ENCODE measurements around the gene MTMR11.

The MTMR11 gene

GRCh38 chr1:149934356-149934755 lies 2.3 kb downstream of the MTMR11 start:
- no peak for DNase-seq (ENCODE audit: low read depth)

- DNase-seq (ENCODE audit: low read depth) = no peak
These were observed 3.5 kb downstream of the MTMR11 start for GRCh38 chr1:149933208-149933607.

GRCh38 chr1:149932474-149932873 lies 4.2 kb downstream of the MTMR11 start:
- no peak for DNase-seq (ENCODE audit: low read depth)

GRCh38 chr1:149931212-149931790 lies 5.4 kb downstream of the MTMR11 start:
- DNase-seq (ENCODE audit: low read depth) = peak; percentile 57

GRCh38 chr1:149929856-149930255 lies 6.8 kb downstream of the MTMR11 start:
- no peak for DNase-seq (ENCODE audit: low read depth)

GRCh38 chr1:149928401-149928724 lies 8.3 kb downstream of the MTMR11 start:
- no peak for DNase-seq (ENCODE audit: low read depth)

- DNase-seq (ENCODE audit: low read depth) = peak; percentile 95
These were observed 8.9 kb downstream of the MTMR11 start, which contains the start of gene SF3B4 for GRCh38 chr1:149927563-149928400. Gene SF3B4, minus strand, starts transcription at chr1:149927803. Its CDS starts 44 bp downstream, at chr1:149927759.

- peak; percentile 65 for DNase-seq (ENCODE audit: low read depth)
These were observed 9.6 kb downstream of the MTMR11 start for GRCh38 chr1:149927056-149927562.

GRCh38 chr1:149926296-149926695 lies 10.4 kb downstream of the MTMR11 start:
- DNase-seq (ENCODE audit: low read depth) = no peak

- DNase-seq (ENCODE audit: low read depth) = no peak
These were observed 10.9 kb downstream of the MTMR11 start for GRCh38 chr1:149925751-149926150.

- DNase-seq (ENCODE audit: low read depth) = no peak
These were observed 11.3 kb downstream of the MTMR11 start for GRCh38 chr1:149925345-149925744.

- no peak for DNase-seq (ENCODE audit: low read depth)
These were observed 13.1 kb downstream of the MTMR11 start for GRCh38 chr1:149923626-149924025.

GRCh38 chr1:149917571-149918144 lies 19.0 kb downstream of the MTMR11 start, which contains the start of gene SV2A:
Gene SV2A, minus strand, starts transcription at chr1:149917844. Its CDS starts 4,004 bp downstream, at chr1:149913840.
- DNase-seq (ENCODE audit: low read depth) = peak; percentile 73

GRCh38 chr1:149916898-149917252 lies 19.8 kb downstream of the MTMR11 start:
- DNase-seq (ENCODE audit: low read depth) = no peak

GRCh38 chr1:149916193-149916897 lies 20.3 kb downstream of the MTMR11 start:
- DNase-seq (ENCODE audit: low read depth) = no peak

GRCh38 chr1:149915429-149916192 lies 21.1 kb downstream of the MTMR11 start:
- DNase-seq (ENCODE audit: low read depth) = no peak

- no peak for DNase-seq (ENCODE audit: low read depth)
These were observed 22.1 kb downstream of the MTMR11 start for GRCh38 chr1:149914545-149914944.

GRCh38 chr1:149906570-149907075 lies 30.1 kb downstream of the MTMR11 start:
- DNase-seq (ENCODE audit: low read depth) = no peak

GRCh38 chr1:149903836-149904491 lies 32.7 kb downstream of the MTMR11 start:
- no peak for DNase-seq (ENCODE audit: low read depth)

GRCh38 chr1:149899460-149900284 lies 37.0 kb downstream of the MTMR11 start, which contains the start of gene BOLA1:
Gene BOLA1, plus strand, starts transcription at chr1:149899568. Its CDS starts 492 bp downstream, at chr1:149900060.
- peak; percentile 96 for DNase-seq (ENCODE audit: low read depth)

Data from ELR (cell line).